Gastrocnemius medialis (tissue), 4 donors: ENCODE data around the gene BAZ2B.

Experiments
- CTCF ChIP-seq, 5 experiments: fragments of 450-650 bp in 3 of 5; fragments of 200-600 bp in 2 of 5; sonication (generic) in 2 of 5; IDR thresholded peaks in 4 of 5; conservative IDR thresholded peaks in 1 of 5; 1 replicate in 4 of 5; 2 replicates in 1 of 5; pipeline ENCODE4 v1.5.1; 2016 to 2019; ENCODE audit warnings: antibody characterized with exemption in 5 of 5, mild to moderate bottlenecking in 3 of 5, moderate library complexity in 3 of 5
- POLR2A ChIP-seq, 2 donors: fragments of 450-650 bp; IDR thresholded peaks; one replicate each; pipeline ENCODE4 v1.6.1; 2017; ENCODE audit warnings: antibody characterized with exemption in 2 of 2, mild to moderate bottlenecking in 2 of 2, moderate library complexity in 2 of 2

- TF ChIP-seq POLR2A (IDR thresholded peaks at IDR 0.05) = no peak
- no peak for TF ChIP-seq CTCF (IDR thresholded peaks at IDR 0.05 in 4 of 5, conservative IDR thresholded peaks at IDR 0.05 in 1 of 5)
Measured at GRCh38 chr2:159538801-159539200, 77.5 kb downstream of the BAZ2B start.
